Ovary (tissue), 9 donors: ENCODE measurements around the gene PTCH2. TPM values are rescaled to one million over a fixed set of nuclear protein-coding genes. Genes with fewer than 3 reads are reported as not detected.

ENCODE experiments used
- DNase-seq, 5 donors: peaks; one replicate each; pipeline ENCODE4 v3.0.0-alpha.2; 2019 to 2020
- H3K27ac ChIP-seq, 2 donors: fragments of 200-600 bp; one replicate each; pipeline versions ENCODE4 v1.5.1 to v1.8.0; 2019 to 2022
- H3K27me3 ChIP-seq: fragments of 200-600 bp; one replicate; pipeline ENCODE4 v1.8.0; 2022
- H3K36me3 ChIP-seq: fragments of 200-600 bp; sonication (generic); one replicate; pipeline ENCODE4 v1.5.1; 2019
- H3K4me1 ChIP-seq: one replicate; pipeline ENCODE4 v1.8.1; 2013; ENCODE audit warnings: mild to moderate bottlenecking, moderate library complexity; ENCODE audit not compliant: insufficient read depth
- H3K4me3 ChIP-seq: fragments of 200-600 bp; sonication (generic); one replicate; pipeline ENCODE4 v1.5.1; 2017
- H3K9me3 ChIP-seq, 2 donors: fragments of 200-600 bp in 1 of 2; sonication (generic) in 1 of 2; one replicate each; pipeline versions ENCODE4 v1.5.1 to v1.8.1; 2013 to 2019; ENCODE audit warnings: mild to moderate bottlenecking in 1 of 2, moderate library complexity in 1 of 2
- EP300 ChIP-seq: sonication (generic); formaldehyde crosslinking; IDR thresholded peaks from one replicate; pipeline ENCODE4 v1.6.1; 2017; ENCODE audit warnings: antibody characterized with exemption
- POLR2A ChIP-seq: fragments of 450-650 bp; IDR thresholded peaks from one replicate; pipeline ENCODE4 v1.6.1; 2017; ENCODE audit warnings: antibody characterized with exemption, mild to moderate bottlenecking, moderate library complexity
- WGBS, 3 donors: extraction: QIAGEN DNeasy Blood & Tissue Kit in 1 of 3; methylation state at CpG; one replicate each; pipeline versions ENCODE4 v1.1.5 to v1.1.7; 2013 to 2017; 5-methylcytosine and 5-hydroxymethylcytosine counted together
- intact Hi-C, 4 donors: fragments of 100-400 bp; cut with DNase I; formaldehyde crosslinking; loops; one replicate each; pipeline versions ENCODE4 v1.11.0 to v1.15.1; 2022 to 2023
- polyA plus RNA-seq, 2 donors: library from polyadenylated mRNA; stranded (reverse); fragments of 200-250 nt in 1 of 2; fragments of 350-450 nt in 1 of 2; fragmentation: Illumina TruSeq in 1 of 2; extraction: RNeasy Lipid Tissue Mini Kit (QIAGEN cat#74804) in 1 of 2; gene quantifications; one replicate each; pipeline ENCODE4 v1.2.3, GENCODE V29; 2013 to 2014
- total RNA-seq, 7 donors: library from RNA; depleted of rRNA in 2 of 7; stranded (reverse); fragments of >200 nt in 2 of 7; fragmentation: NEBNext Ultra II Directional in 3 of 7; extraction: Animal tissue kit (Norgen Biotek cat#: 25700) in 3 of 7; gene quantifications; one replicate each; pipeline versions ENCODE4 v1.1.0 to v1.2.4, GENCODE V29; 2016 to 2023
- TF ChIP-seq, protein P1 (sequence below), 3 donors: fragments of 450-650 bp in 2 of 3; fragments of 200-600 bp in 1 of 3; IDR thresholded peaks; one replicate each; pipeline versions ENCODE4 v1.5.1 to v1.8.0; 2016 to 2022; ENCODE audit warnings: antibody characterized with exemption in 3 of 3, mild to moderate bottlenecking in 1 of 3
- donor health status: DM: no; HTN: no; CAD: no; lungs with moderate emphysema.
- donor health status: DM: no; HTN: no; CAD: no.
- donor health status: Bipolar disorder and iron deficiency.
- donor health status: DM: yes; HTN: yes; CAD: no.
- donor health status: DM: no; HTN: no; CAD: no.
- donor health status: DM: yes; HTN: yes; CAD: no.

The PTCH2 gene
- total and polyA plus RNA-seq, 9 donors: 1.8 to 21.2 (median 10.7) TPM

DNA sequence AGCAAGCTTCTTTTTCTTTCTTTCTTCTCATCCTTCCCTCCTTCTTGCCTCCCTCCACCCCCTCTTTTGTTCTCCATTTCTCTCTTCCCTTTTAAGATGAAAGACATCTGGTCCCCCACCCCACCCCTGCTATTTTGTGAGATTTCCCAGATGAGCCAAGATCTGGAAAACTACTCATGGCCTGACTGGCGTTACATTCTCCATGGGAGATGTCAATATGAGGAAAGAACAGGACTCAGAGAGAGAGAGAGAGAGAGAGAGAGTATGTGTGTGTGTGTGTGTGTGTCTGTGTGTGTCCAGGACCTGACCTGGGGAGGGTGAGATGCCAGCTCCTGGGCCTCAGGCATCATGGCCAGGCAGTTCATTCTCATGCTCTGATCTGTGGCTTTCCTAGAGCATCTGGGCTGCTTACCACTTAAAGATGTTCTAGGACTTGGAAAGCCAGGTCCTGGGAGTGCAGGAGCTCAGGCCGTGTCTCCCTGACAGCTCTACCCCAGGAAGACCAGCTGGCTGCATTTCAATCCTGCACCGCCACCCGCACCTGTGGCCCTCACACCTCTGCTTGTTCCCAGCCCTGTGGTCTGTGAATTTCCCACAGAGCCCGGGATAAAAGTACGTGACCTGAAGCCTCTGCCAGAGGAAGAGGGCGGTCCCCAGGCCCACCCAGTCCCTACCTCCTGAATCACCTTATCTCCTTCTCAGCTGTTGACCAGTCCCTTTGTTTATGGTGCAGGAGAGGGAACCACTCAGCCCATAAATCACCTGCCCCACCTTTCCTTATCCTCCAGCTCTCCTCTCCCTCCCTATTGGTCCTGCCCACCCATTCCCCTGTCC, 51.9 kb downstream of the PTCH2 start:
- DNase-seq: no peak
- Histone ChIP-seq H3K27me3 (no peaks in the 10 kb centered on the region), H3K4me1 (no peaks in the 10 kb centered on the region), H3K27ac (no peak overlapping the region), H3K4me3 (no peak overlapping the region), H3K36me3 (no peaks in the 10 kb centered on the region), H3K9me3 (no peaks in the 10 kb centered on the region)
- TF ChIP-seq EP300 (no peak), POLR2A (no peak)
- TF ChIP-seq, protein P1, sequence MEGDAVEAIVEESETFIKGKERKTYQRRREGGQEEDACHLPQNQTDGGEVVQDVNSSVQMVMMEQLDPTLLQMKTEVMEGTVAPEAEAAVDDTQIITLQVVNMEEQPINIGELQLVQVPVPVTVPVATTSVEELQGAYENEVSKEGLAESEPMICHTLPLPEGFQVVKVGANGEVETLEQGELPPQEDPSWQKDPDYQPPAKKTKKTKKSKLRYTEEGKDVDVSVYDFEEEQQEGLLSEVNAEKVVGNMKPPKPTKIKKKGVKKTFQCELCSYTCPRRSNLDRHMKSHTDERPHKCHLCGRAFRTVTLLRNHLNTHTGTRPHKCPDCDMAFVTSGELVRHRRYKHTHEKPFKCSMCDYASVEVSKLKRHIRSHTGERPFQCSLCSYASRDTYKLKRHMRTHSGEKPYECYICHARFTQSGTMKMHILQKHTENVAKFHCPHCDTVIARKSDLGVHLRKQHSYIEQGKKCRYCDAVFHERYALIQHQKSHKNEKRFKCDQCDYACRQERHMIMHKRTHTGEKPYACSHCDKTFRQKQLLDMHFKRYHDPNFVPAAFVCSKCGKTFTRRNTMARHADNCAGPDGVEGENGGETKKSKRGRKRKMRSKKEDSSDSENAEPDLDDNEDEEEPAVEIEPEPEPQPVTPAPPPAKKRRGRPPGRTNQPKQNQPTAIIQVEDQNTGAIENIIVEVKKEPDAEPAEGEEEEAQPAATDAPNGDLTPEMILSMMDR (IDR thresholded peaks at IDR 0.05): no peak
- WGBS, 3 donors: 70 to 77% (median 75%) methylated on average over 7 of the region's 7 CpGs
- intact Hi-C loops: no loop called here

DNA sequence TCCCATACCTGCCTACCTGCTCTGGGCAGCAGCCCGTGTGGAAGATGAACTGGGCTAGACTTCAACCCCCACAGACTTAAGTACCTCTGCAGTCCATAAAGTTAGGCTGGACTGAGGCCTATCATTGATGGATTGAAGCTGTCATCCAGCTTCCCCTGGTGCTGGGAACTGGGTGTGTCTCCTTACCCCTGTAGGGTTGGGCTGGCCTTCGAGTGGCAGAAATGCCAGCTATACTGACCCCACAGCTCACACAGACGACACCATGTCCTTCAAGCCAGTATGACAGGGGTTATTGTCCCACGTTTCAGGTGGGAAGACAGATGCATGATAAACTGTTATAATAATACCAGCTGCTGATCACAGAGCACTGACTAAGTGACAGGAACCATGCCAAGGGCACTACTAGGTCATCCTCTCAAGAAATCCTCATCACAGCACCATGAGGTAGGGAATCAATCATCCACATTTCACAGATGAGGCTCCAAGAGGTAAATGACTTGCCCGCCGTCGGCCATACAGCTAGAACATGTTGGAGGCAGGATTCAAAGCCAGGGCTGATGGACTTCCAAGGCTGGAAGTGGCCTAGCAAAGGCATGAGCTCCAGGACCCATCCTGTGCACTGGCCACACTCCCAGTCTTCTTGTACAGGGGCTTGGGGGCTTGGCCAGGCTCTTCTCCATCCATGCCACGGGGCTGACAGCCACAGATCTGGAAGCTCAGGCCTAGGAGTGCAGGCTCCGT, 54.8 kb downstream of the PTCH2 start, which contains the start of gene BEST4:
BEST4 (minus strand) TSS at position 51 of the 741 bp plus-strand sequence. CDS start 465 bp downstream, outside the sequence.
- Histone ChIP-seq H3K27ac (peak within 1 kb of the TSS in 1 of 2 donors; percentile 80), H3K27me3 (no peaks in the 10 kb centered on the region), H3K4me3 (no peak within 1 kb of the TSS), H3K9me3 (no peaks in the 10 kb centered on the region), H3K4me1 (peaks cover 5% of the 10 kb centered on the region), H3K36me3 (no peaks in the 10 kb centered on the region)
- no peak for TF ChIP-seq EP300
- no peak for TF ChIP-seq POLR2A
- TF ChIP-seq, protein P1 (IDR thresholded peaks at IDR 0.05): no peak
- 83 to 87% (median 87%) methylated on average over 8 to 9 of the region's 9 CpGs for WGBS, 3 donors
- intact Hi-C loops: loop anchor here in 3 of 4 donors (5.0 to 10.0 kb wide), 5 partner anchors 34 to 514 kb away; partner anchors contain the start of genes HECTD3 (in 1 of the 3), KIF2C (in 1 of the 3), RNU5D-1 (in 1 of the 3) and UROD (in 1 of the 3)
- no peak for DNase-seq

DNA sequence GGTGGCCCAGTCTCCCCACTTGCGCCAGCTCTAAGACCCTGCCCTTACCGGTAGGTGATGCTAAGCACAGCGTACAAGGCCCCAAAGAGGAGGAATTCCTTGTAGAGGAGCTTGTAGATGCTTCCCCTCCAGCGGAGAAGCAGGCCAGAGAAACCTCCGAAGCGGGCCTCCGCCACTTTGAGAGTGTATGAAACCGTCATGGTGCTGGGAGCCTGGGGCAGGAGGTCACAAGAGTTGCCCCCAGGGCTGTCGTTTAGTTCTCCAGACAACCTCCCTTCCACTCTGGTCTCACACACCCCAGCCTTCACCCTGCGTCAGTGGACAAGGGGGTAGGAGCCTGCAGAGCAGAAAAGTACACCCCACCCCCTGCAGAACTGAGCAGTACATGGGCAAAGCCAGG, 55.5 kb downstream of the PTCH2 start:
- intact Hi-C loops: loop anchor here in 3 of 4 donors (5.0 to 10.0 kb wide), 5 partner anchors 35 to 515 kb away; partner anchors contain the start of genes HECTD3 (in 1 of the 3), KIF2C (in 1 of the 3), RNU5D-1 (in 1 of the 3) and UROD (in 1 of the 3)
- H3K4me3 ChIP-seq: no peak overlapping the region
- DNase-seq: no peak
- 88 to 95% (median 92%) methylated on average over 10 of the region's 10 CpGs for WGBS, 3 donors
- no peak for TF ChIP-seq POLR2A
- no peak for TF ChIP-seq EP300
- H3K36me3 ChIP-seq: no peaks in the 10 kb centered on the region
- no peak overlapping the region for H3K27ac ChIP-seq
- H3K27me3 ChIP-seq: no peaks in the 10 kb centered on the region
- no peaks in the 10 kb centered on the region for H3K9me3 ChIP-seq
- peaks cover 5% of the 10 kb centered on the region for H3K4me1 ChIP-seq

DNA sequence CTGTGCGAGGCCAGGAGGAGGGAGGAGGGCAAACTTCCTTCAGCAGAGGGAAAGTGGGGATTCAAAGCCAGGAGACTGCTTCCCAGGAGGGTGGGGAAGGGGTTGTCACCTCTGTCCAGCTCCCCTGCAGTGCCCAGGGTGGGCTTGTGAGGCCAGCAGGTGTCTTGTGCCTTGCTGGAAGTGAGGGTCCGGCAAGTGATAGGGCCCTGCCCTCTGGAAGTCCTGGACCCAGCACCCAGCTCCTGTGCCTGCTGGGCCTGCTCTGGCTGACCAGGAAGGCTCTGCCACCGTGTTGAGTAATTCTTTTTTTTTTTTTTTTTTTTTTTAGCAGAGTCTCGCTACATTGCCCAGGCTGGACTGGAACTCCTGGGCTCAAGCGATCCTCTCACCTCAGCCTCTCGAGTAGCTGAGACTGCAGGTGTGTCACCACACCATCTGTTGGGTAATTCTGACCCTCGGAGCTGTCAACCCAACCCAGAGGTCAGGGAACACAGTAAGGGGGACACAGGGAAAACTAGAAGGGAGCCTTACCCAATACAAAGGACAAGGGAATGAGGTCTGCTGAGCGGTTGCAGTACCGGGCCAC, 56.1 kb downstream of the PTCH2 start:
- 81 to 87% (median 86%) methylated on average over 9 of the region's 9 CpGs for WGBS, 3 donors
- TF ChIP-seq, protein P1 (IDR thresholded peaks at IDR 0.05): no peak
- TF ChIP-seq EP300: no peak
- TF ChIP-seq POLR2A: no peak
- Histone ChIP-seq H3K4me1 (peaks cover 5% of the 10 kb centered on the region), H3K27ac (peak overlapping the region; percentile 66 to 80), H3K36me3 (no peaks in the 10 kb centered on the region), H3K9me3 (no peaks in the 10 kb centered on the region), H3K4me3 (no peak overlapping the region), H3K27me3 (no peaks in the 10 kb centered on the region)
- intact Hi-C loops: loop anchor here in 3 of 4 donors (5.0 to 10.0 kb wide), 5 partner anchors 35 to 515 kb away; partner anchors contain the start of genes HECTD3 (in 1 of the 3), KIF2C (in 1 of the 3), RNU5D-1 (in 1 of the 3) and UROD (in 1 of the 3)
- no peak for DNase-seq
